Amygdala (tissue), 56 donors: ENCODE results near the gene IHH.
A peak's percentile ranks its signal among the peaks of the same experiment; 100 is the strongest.

Experiments
- DNase-seq, 56 donors: peaks; one replicate each; lab custom pipeline; 2025; lab: John Stamatoyannopoulos, UW

IHH gene

GRCh38 chr2:219042750-219043149, 18.0 kb downstream of the IHH start:
- DNase-seq = no peak

DNA sequence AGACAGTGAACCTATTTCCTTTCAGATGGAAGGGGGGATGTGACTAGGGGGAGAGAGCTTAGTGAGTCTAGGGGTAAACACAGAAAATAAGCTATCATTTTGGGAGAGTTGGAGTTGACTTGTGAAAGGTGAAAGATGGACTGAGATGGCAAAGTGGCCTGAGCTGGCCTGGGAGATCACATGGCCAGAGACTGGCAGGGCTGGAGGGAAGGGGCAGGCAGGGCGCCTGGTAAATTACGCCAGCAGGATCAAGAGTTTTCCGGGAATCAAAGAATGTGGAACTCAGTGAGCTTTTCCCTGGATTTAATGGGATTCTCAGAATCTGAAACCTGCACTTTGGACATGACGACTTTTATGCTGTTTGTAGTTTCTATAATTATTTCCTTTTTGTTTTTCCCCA, 18.6 kb downstream of the IHH start:
- no peak for DNase-seq

- DNase-seq = peak in 43 of 56 donors; percentile 9 to 76 (median 36)
These were observed 19.5 kb downstream of the IHH start, which contains the start of gene CFAP65 for GRCh38 chr2:219041252-219041651. Gene CFAP65 (minus strand): TSS chr2:219041516. CDS start chr2:219039048, 2,468 bp downstream.

DNA sequence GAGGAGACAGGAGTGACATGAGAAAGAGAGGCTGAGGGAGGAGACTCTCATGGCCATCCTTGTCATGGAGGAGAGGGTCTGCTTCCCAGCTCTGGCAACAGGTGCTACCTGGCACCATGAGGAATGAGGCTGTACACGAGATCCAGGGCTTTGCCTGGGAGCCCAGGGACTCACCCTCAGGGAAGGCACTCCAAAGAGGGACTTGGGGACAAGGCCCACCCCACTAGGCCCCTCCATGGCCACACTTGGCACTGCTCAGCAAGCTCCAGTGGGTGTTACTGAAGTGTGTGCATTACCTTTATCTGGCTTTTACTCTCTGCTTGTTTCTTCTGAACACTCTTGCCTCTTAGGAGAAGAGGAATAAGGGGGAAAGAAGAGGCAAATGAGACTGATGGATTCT, 22.1 kb downstream of the IHH start:
- DNase-seq = no peak

DNA sequence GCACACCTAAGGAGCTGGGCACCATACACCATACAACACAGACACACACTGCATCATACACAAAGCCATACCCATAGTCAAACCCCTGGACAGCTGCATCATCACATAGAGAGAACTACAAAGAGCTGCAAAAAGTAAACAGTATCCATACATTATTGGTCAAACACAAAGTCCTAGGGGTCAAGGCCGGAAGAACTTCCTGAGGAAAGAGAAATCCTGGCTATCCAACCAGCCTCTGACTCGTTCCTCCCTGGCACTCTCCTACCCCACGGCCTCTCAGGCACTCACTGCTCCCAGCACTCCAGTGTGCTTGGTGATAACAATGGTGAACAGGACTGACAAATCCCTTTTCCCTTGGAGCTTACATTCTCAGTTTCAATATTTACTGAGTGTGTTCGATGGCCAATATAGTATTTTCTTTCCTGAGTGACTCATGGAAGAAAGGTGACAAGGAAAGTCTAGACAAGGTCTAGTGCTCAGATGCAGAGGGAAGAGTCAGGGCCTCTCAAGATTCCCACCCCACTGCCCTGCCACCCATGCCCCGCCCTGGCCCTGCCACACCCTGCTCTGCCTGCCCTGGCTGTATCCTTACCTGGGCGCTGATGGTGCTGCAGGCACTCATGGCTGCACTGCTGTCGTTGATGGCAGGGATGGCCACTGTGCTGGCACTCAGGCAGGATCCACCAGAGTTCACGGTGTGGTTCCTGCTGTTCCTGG, 22.8 kb downstream of the IHH start:
- no peak for DNase-seq

GRCh38 chr2:219035942-219036341, 24.8 kb downstream of the IHH start:
- no peak for DNase-seq

- DNase-seq = no peak
These were observed 25.9 kb downstream of the IHH start for GRCh38 chr2:219034823-219035222.

DNA sequence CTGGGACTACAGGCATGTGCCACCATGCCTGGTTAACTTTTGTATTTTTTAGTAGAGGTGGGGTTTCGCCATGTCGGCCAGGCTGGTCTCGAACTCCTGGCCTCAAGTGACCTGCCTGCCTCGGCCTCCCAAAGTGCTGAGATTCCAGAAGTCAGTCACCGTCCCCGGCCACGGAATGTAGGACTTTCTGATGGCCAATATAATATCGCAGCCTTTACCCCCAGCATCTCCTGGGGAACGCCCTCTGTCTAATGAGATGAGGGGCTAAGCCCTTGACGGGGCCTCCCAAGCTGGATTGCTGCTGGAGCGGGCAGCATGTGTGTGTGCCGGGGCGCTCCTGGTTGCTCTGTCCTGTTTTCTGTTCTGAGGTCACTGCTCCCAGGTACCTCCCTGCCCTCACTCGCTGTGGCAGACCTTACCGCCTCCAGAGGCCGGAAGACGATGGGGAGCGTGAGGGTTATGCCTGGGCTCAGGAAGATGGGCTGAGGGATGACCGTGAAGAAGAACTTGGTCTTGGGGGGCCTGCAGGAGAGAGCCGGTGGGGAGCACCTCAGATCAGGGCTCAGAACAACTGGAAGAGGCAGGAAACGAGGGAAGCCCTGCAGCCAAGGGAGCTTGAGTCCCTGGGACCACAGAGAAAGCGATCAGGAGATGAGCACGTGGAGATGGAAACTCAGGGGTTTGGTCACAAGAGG, 28.5 kb downstream of the IHH start:
- no peak for DNase-seq

DNA sequence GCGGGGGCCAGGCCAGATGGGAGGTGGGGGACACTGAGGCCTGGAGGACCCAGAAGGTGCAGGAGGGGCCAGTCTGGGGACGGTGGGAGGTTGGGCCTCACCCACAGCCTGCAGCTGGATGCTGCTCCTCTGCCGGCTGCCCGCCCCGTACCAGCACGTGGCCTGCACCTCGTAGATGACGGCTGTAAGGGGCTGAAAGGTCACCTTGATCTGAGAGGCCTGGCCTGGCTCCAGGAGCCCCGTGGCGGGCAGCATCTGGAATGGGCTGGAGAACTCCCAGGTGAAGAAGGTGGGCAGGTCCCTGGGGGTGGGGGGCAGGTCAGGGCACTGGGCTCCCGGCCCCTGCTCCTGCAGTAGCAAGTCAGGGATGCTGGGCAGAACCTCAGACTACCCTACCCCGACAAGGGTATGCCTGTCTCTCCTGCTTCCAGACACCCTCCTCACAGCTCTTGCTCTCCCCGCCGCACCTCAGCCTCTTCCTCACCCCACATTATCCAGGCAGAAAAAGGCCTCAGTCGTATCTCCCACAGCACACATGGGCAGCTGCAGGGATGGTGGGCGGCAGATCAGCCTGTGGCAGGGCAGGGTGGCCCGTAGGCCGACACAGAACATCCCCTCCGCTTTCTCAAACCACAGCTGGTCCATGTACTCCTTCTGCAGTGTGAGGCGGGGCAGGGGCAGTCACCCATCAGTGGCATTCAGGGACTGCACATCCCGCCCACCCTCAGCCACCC, 29.5 kb downstream of the IHH start:
- no peak for DNase-seq

DNA sequence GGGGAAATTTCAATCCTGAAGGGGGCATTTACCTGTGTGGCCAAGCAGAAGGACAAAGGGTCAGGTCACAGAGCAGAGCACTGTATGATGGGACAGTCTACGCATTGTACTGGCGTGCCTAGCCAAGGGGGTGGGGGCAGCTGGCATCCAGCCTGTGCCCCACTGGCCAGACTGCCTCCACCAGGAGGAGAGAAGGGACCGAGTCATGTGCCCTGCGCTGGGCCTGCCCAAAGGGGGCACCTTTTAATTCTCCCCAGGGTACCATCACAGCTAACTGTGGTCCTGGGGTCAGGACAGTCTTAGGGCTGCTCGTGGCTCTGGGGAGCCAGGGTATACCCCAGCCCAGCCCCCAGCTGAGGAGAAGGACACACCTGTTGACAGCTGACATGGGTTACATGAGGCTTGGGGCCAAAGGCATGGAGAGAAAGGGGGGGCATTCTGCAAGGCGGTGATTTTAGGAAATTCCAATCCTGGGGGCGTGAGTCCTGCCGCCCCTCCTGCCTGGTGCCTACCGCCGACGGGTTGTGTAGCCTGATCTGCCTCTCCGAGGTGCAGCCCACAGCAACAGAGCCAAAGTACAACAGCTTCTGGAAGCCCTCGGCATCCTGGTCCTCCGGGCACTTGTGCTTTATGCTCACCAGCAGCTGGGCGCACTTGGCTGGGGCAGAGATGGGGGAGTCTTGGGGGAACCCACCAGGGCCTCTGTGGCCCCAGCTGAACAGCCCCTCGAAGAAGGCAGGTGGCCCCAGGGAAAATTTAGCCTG, 30.4 kb downstream of the IHH start:
- no peak for DNase-seq

DNA sequence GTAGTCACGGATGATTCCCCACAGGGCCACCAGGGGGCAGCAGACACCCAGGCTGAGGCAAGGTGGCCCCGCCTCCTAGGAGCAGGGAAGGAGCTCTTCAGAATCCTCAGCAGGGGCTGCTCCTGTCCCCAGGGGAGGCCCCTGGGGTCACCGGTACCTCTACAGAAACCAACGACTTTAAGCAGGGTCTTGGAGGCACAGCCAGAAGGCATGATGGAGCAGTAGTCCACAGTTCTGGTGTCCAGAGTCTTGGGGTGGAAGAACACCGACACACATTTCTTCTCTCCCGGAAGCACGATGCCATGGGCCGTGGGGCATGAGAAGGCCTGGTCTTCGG, 30.9 kb downstream of the IHH start:
- DNase-seq = peak; percentile 15 to 90 (median 63)

GRCh38 chr2:219028996-219029828, 31.5 kb downstream of the IHH start:
- DNase-seq = no peak

DNA sequence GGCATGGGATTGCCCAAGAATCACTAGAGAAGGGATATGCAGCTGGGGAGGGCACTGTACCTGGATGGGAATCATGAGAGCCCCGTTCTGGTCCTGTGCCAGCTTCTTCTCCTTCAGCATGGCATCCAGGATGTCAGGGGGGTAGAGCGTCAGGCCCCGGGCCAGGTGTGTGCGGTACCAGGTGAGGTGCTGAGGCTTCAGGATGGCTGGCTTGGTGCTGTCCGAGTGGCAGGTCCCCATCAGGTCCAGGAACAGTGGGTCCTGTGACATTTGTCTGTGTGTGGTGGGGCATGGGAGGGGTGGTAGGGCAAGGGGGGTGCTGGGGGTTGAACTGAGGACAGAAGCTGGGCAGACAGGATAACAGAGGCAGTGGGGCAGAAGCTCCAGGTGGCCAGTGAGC, 32.6 kb downstream of the IHH start:
- DNase-seq = no peak

- DNase-seq = no peak
These were observed 33.1 kb downstream of the IHH start for GRCh38 chr2:219027511-219028055.

- no peak for DNase-seq
These were observed 33.8 kb downstream of the IHH start for GRCh38 chr2:219026946-219027345.

GRCh38 chr2:219025637-219026585, 34.8 kb downstream of the IHH start:
- peak in 49 of 56 donors; percentile 23 to 90 (median 66) for DNase-seq

- no peak for DNase-seq
These were observed 36.7 kb downstream of the IHH start for GRCh38 chr2:219024059-219024458.

DNA sequence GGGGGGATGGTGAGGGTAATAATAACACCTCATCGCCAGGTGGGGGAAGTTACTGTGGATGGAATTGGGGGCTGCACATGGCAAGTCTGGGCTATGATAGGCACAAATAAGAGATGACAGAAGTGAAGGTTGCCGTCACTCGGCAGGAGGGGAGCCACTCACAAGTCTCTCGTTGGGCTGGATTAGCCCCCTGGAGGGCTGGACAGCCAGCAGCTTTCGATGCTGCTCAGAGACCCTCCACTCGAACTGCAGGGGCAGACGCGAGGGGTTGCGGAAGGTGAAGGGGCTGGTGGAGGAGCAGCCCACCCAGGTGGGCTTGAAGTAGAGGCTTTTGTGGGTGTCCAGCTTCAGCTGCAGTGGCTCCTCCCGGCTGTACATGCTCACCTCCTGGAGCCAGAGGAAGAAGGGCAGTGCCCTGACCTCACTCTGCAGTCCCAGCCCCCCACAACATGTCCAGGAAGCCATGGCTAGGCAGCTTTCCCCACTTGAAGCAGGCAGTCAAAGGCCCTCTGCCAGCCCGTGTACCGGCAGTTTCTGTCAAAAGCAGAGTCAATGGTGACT, 37.6 kb downstream of the IHH start:
- no peak for DNase-seq
